HAP-1 (cell line): ENCODE measurements around the gene MPND.

Experiments used
- DNase-seq, 2 experiments: peaks; one replicate each; pipeline ENCODE4 v3.0.0-alpha.2; 2016 to 2020; ENCODE audit warnings: low spot score in 2 of 2
- H3K27me3 ChIP-seq: fragments of 250-450 bp; sonication (Bioruptor Pico); 2 replicates; pipeline ENCODE4 v1.5.1; 2020; ENCODE audit warnings: low read depth, mild to moderate bottlenecking, moderate library complexity
- H3K36me3 ChIP-seq: fragments of 250-450 bp; sonication (Bioruptor Pico); replicated peaks from 2 replicates; pipeline ENCODE4 v1.5.1; 2020; ENCODE audit warnings: mild to moderate bottlenecking
- H3K4me1 ChIP-seq: fragments of 250-450 bp; sonication (Bioruptor Pico); 2 replicates; pipeline ENCODE4 v1.5.1; 2020; ENCODE audit warnings: mild to moderate bottlenecking
- H3K4me3 ChIP-seq: fragments of 250-450 bp; sonication (Bioruptor Pico); 2 replicates; pipeline ENCODE4 v1.5.1; 2020; ENCODE audit warnings: mild to moderate bottlenecking, moderate library complexity
- H3K9me3 ChIP-seq: fragments of 250-450 bp; sonication (Bioruptor Pico); 2 replicates; pipeline ENCODE4 v1.5.1; 2020; ENCODE audit warnings: mild to moderate bottlenecking, moderate library complexity
- in situ Hi-C: fragments of 300-500 bp; cut with MboI; formaldehyde crosslinking; loops from 3 replicates; pipeline ENCODE4 v1.14.3; 2020; ENCODE audit warnings: low sequenced_read_pairs, inconsistent platforms, mixed read lengths

MPND gene

DNA sequence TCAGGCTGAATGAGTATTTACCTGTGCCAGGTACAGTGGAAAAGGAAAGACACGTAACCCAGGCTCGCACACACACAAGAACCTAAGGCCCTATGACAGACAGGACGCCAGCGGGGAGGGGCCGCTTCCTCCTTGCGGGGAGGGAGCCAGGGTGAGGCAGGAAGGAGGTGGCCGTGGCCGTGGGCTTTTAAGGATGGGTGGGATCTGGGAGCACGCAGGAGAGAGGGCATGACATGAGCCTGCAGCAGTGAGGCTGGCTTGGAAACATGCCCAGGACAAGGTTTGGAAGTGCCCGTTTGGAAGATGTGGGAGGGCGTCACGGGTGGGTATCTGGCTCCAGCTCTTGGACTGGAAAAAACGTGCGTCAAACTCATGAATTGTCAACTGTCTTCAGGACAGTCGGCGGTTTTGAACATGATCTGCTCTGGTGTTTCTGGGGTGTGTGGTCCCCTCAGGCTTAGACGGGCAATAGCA, 36.9 kb downstream of the MPND start:
- no peak for DNase-seq
- no peaks in the 10 kb centered on the region for H3K36me3 ChIP-seq
- in situ Hi-C loops = no loop called here
- no peak overlapping the region for H3K4me3 ChIP-seq
- H3K27me3 ChIP-seq = no peaks in the 10 kb centered on the region
- no peaks in the 10 kb centered on the region for H3K9me3 ChIP-seq
- peaks cover 10% of the 10 kb centered on the region for H3K4me1 ChIP-seq

DNA sequence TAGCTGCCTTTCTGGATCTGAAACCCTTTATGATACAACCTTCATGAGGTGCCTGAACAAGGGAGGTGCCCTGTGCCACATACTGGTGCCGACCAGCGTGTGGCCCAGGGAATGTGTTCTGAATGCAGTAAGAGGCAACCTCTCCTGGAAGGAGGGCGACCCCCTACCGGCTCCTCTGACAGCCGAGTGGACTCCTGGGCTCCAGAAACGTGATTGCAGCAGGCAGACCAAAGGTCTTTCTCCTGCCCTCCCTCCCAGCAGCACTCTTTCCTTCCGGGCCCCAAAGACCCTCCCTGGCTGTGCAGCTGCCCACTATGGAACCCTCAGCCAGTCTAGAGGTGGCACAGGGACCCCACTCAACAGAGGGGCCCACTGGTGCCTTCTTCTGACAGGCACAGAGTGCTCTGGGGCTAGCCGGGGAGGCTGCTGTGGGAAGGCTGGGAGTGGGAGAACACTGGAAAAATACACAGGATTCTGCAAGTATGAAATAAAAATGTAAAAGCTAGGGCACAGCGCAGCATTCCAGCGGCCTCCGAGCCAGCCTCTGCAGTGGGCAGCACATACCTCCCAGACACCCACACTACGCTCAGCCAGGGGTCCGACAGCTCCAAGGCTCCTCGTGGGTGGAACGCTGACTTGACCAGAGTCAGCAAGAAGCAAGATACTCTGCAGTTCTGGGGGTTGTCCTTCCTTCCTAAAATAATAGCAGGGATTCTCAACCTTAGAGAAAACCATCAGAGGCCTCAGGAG, 42.1 kb downstream of the MPND start:
- in situ Hi-C loops = no loop called here
- DNase-seq = no peak
- H3K36me3 ChIP-seq = peaks cover 8% of the 10 kb centered on the region
- no peak overlapping the region for H3K4me3 ChIP-seq
- no peaks in the 10 kb centered on the region for H3K4me1 ChIP-seq
- H3K9me3 ChIP-seq = no peaks in the 10 kb centered on the region
- no peaks in the 10 kb centered on the region for H3K27me3 ChIP-seq

DNA sequence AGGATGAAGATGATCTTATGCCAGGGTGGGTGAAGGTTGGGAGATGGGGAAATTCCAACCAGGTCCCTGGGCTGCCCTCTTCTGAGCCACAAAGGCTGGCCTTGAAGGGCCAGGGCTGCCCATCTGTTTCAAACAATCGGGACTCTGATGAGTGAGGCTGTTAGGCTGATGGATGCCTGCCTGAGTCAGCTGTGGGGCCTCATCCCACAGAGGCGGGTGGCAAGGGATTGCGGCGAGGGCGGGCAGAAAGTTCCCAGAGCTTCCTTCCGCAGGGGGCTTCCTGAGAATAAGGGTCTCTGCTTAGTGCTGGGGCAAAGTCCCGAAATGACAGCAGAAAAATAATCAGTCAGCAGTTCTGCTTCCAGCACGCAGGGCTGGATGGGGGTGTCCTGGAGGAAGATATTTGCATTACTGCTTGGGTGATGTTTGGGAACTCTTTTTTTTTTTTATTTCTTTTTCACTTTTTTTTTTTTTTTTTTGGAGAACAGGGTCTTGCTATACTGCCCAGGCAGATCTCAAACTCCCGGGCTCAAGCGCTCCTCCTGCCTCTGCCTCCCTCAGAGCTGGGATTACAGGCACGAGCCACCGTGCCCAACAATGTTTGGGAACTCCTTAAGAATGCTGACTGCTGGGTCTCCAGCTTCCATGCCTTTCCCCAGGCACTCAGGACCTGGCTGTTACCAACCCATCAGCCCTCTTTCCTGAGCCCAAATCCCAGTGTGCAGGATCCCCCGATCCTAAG, 42.9 kb downstream of the MPND start:
- H3K4me1 ChIP-seq = no peaks in the 10 kb centered on the region
- no peak for DNase-seq
- peaks cover 8% of the 10 kb centered on the region for H3K36me3 ChIP-seq
- in situ Hi-C loops = no loop called here
- H3K9me3 ChIP-seq = no peaks in the 10 kb centered on the region
- H3K27me3 ChIP-seq = no peaks in the 10 kb centered on the region
- H3K4me3 ChIP-seq = no peak overlapping the region

DNA sequence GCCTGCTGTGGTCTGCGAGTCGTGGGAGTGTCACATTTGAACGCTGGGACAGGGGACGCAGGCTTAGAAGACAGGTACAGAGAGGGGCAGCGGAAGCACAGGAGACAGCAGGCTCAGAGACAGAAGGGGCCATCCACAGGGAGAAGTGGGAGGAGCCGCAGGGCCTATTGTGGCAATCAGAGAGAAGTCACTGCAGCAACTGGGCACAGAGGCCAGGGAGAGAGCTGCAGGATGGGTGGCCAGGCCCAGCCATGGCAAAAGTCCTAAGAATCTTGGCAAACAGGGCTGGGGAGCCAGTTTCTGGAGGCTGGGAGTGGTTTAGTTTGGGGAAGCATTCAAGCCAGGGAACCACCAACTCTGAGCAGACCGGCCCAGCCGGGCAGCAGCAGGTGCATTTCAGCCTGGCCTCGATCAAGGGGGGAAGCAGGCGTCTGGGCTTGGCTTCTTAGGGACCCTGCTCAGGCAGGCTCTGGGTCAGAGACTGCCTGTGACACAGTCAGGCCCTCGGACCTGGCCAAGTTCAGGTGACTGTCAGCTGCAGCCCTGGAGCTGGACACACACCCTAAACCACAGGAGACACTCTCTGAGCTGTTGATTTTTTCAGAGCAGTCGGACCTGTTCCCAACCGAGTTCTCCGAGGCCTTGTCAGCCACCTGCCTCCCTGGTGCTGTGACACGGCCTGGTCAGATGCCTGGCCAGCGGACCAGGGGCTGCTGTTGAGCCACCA, 45.1 kb downstream of the MPND start:
- H3K4me1 ChIP-seq = no peaks in the 10 kb centered on the region
- DNase-seq = no peak

DNA sequence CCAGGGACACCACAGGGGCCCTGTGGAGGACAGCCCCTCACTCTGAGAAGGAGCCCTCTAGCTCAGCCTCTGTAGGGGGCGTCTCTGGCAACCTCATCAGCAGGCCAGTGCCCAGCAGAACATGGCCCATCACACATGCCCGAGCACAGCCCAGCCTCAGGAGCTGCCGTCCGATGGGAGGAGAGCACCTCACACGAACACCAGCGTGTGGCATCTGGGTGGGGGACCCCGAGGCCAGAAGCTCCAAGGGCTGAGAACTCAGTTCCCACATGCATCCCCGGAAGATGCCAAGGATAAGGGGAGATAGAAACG, 45.7 kb downstream of the MPND start:
- DNase-seq = no peak
- no peaks in the 10 kb centered on the region for H3K9me3 ChIP-seq
- no peaks in the 10 kb centered on the region for H3K4me1 ChIP-seq
- H3K36me3 ChIP-seq = peaks cover 8% of the 10 kb centered on the region
- H3K27me3 ChIP-seq = no peaks in the 10 kb centered on the region
- in situ Hi-C loops = no loop called here
- no peak overlapping the region for H3K4me3 ChIP-seq

More for the DNA sequence above, 45.1 kb downstream of the MPND start:
- in situ Hi-C loops = no loop called here
- H3K27me3 ChIP-seq = no peaks in the 10 kb centered on the region
- no peak overlapping the region for H3K4me3 ChIP-seq
- no peaks in the 10 kb centered on the region for H3K9me3 ChIP-seq
- H3K36me3 ChIP-seq = peaks cover 8% of the 10 kb centered on the region

DNA sequence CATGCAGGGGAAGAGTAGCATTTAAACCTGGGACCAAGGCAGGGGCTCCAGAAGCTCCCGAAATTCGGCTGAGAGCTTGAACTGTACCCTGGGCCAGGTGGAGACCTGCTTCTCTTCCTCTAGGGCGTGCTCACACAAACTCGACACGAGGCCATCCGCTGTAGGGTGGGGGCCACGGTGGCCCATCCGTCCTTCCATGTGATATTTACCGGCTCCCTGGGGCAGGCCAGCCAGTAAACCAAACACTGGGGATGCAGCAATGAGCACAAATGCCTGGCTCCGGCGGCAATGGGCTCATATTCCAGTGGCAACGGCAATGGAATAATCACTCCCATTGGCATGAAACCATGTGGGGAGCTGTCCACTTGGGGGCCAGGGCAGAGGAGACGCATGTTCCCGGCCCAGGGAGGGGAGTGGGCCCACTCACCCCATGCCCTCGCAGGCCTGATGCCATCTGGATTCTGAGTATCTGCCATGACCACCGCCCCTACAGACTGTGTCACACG, 46.2 kb downstream of the MPND start:
- no peak for DNase-seq
- in situ Hi-C loops = no loop called here
- Histone ChIP-seq H3K4me1 (no peaks in the 10 kb centered on the region), H3K9me3 (no peaks in the 10 kb centered on the region), H3K4me3 (no peak overlapping the region), H3K27me3 (no peaks in the 10 kb centered on the region), H3K36me3 (peaks cover 9% of the 10 kb centered on the region)

DNA sequence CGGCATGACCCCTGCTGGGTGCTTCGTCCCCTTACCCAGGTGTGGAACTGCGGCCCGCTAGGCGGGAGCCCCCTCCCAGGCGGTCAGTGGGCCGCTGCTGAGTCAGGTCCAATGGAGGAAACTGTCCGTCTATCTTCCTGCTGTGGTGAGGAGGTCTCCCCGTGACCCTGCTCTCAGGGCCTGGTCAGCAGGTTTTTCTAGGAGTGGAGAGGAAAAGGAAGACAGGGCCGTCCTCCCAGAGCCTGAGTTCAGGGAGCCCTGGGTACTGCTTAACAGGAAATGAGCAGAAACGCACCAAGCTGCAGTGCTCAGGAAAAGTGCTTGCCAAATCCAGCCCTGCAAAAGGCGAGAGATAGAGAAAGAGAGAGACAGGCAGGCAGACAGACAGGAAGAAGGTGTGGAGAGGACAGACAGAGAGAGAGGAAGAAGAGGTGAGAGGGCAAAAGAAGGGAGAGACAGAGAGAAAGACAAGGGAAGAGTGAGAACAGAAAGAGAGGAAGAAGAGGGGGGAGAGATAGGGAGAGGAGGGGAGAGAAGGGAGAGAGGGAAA, 46.7 kb downstream of the MPND start:
- no peaks in the 10 kb centered on the region for H3K4me1 ChIP-seq

DNA sequence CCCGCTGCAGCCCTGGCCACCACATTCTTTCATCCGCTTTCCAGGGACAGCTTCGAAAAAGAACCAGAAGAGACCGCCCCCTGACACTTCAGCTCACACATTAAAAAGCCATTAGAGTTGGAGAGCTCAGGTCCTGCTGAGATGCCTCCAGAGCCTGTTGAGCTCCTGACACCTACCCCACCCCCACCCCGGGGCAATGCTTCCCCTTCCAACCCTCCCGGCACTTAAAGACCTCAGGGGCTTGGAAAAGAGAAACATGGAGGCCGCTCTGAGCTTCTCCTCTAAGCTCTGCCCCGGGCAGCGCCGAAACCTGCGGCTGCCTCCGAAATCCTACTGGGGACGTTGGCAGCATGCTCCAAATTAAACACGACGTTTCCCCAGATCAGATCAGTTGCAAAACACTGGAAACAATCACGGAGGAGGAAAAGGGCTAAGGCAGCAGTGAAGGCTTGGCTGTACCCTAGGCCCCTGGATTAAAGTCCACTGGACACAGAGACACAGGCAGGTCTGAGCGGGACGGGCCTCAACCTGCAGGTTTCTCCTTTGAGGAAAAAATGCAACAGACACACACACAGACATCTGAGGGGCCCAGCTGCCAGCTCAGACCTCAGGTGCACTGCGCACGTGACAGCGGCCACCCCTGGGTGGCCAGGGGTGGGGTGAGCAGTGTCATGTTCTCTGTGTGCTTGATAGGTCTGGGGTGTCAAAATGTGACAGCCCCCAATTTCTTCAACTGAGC, 47.4 kb downstream of the MPND start:
- no peaks in the 10 kb centered on the region for H3K9me3 ChIP-seq
- DNase-seq = no peak
- H3K4me3 ChIP-seq = no peak overlapping the region
- in situ Hi-C loops = no loop called here
- no peaks in the 10 kb centered on the region for H3K27me3 ChIP-seq
- no peaks in the 10 kb centered on the region for H3K4me1 ChIP-seq
- peaks cover 21% of the 10 kb centered on the region for H3K36me3 ChIP-seq

More for the DNA sequence above, 46.7 kb downstream of the MPND start:
- Histone ChIP-seq H3K36me3 (peaks cover 15% of the 10 kb centered on the region), H3K9me3 (no peaks in the 10 kb centered on the region), H3K4me3 (no peak overlapping the region), H3K27me3 (no peaks in the 10 kb centered on the region)
- no peak for DNase-seq
- in situ Hi-C loops = no loop called here

DNA sequence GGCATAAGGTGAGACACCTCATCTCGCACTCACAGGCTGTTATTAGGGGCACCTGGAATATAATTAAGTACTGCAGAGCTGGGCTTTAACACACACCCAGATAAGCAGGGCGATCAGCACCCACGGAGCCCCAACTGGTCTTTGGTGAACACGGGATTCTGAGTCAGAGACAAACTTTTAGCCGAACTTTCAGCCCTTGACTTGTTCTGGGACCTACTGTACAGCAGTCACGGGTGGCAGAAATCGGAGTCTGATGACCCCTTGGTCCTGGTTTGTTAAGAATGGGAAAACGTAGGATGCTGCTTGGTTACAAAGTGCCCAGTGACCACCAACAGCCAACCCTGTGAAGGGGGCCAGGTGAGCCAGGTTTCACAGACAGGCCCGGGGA, 47.9 kb downstream of the MPND start:
- DNase-seq = no peak
- H3K27me3 ChIP-seq = no peaks in the 10 kb centered on the region
- no peak overlapping the region for H3K4me3 ChIP-seq
- peaks cover 25% of the 10 kb centered on the region for H3K36me3 ChIP-seq
- in situ Hi-C loops = no loop called here
- H3K4me1 ChIP-seq = no peaks in the 10 kb centered on the region
- H3K9me3 ChIP-seq = no peaks in the 10 kb centered on the region

DNA sequence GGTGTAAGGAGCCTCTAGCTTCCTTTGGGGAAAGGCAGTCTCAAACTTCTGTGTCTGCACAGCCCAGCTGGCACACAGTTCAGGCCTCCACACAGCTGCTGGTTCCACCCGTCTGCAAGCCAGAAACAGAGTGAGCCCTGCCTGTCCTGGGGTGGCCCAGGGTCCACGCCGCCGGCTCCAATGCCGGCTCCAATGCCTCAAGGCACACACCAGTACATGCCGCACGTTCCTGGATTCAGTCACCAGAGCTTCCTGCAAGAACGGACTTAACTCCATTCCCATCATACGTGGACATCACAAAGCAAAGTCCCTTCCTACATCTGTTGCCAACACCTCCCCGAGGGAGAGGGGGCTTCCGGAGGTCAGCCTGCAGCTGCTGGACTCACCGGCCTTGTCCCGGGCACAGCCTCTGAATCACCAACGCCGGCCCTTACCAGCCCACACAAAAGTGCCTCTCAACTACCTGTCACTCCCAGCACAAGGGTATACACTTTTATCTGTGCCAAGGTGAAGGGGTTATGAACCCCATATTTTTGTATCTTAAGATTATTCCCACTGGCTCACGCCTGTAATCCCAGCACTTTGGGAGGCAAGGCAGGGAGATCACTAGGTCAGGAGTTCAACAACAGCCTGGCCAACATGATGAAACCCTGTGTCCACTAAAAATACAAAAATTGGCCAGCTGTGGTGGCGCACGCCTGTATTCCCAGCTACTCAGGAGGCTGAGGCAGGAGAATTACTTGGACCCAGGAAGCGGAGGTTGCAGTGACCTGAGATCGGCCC, 48.5 kb downstream of the MPND start:
- no peaks in the 10 kb centered on the region for H3K27me3 ChIP-seq
- in situ Hi-C loops = no loop called here
- no peaks in the 10 kb centered on the region for H3K4me1 ChIP-seq
- H3K9me3 ChIP-seq = no peaks in the 10 kb centered on the region
- H3K36me3 ChIP-seq = peaks cover 25% of the 10 kb centered on the region
- H3K4me3 ChIP-seq = no peak overlapping the region
- DNase-seq = no peak

DNA sequence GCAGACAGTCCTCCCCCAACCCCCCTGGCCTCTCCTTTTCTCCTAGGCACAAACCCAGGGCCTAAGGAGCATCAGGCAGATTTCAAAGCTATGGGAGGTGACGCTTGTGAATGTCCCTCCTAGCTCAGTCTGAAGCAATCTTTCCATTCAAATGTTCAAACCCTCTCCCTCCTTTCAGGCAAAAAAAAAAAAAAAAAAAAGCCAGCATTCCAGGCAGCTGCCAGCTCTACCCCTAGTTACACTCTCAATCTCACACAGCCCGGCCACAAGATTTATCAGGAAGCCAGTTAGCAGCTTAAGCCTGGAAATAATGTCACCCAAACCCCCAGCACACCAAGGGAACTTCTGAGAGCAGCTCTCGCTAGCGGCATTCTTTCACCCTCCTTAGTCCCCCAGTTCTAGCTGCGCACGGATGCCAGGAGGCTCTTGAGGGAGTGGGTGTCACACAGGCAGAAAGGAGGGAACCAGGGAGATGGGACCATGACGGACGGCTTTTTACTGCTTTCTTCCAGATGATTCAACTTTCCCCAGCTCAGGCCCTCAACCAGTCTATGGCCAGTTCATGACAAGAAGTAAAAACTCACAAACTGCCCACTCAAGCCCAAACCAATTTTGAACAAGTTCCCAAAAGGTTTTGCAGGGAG, 50.7 kb downstream of the MPND start:
- H3K9me3 ChIP-seq = no peaks in the 10 kb centered on the region
- H3K27me3 ChIP-seq = no peaks in the 10 kb centered on the region
- DNase-seq = no peak
- H3K4me3 ChIP-seq = no peak overlapping the region
- H3K4me1 ChIP-seq = no peaks in the 10 kb centered on the region; the same call in 1 of the 2 replicates
- in situ Hi-C loops = no loop called here
- H3K36me3 ChIP-seq = peaks cover 35% of the 10 kb centered on the region

DNA sequence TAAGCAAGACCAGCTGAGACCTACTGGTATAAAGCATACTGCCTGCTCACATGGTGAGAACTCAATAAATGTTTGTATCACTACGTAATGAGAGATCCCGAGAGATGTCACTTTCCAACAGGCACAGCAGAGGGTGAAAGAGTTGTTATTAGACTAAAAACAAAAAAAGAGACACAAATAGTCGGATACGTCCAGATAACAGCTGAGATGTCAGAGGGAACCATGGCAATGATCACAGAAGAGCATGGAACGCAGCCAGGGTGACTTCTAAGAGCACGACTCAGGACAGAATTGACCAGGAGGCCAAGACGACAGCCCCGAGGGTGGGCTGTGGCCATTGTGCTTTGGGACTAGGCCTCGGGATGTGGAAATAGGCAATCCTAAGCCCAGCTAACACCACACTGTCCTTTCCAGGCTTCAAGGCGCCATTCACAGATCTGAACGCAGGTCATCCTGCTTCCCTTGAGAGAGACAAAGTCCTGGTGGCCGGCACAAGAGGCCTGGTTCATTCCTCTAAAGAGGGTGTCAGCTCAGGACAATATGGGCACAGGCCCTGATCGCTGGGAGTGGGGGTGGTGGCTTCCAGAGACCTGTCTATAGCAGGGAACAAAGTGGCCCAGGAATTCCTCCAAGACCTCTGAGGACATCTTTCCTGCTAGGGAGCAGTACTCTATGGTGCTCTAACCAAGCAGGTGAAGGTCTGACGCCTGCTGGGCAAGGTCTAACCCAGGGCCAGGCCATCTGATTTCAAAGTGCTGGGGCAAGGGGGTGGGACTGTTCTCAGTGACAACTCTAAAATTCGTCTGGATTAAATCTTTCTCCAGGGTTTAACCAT, 53.8 kb downstream of the MPND start:
- no peak overlapping the region for H3K4me3 ChIP-seq
- peaks cover 6% of the 10 kb centered on the region for H3K4me1 ChIP-seq
- H3K36me3 ChIP-seq = peaks cover 27% of the 10 kb centered on the region
- DNase-seq = no peak
- in situ Hi-C loops = no loop called here
- H3K27me3 ChIP-seq = no peaks in the 10 kb centered on the region
- H3K9me3 ChIP-seq = no peaks in the 10 kb centered on the region
